HS-5 (cell line): ENCODE measurements around the gene MRTFB.
A peak's percentile ranks its signal among the peaks of the same experiment; 100 is the strongest.

Experiments
- DNase-seq: peaks from one replicate; pipeline ENCODE4 v3.0.0-alpha.2; 2012; ENCODE audit warnings: low read depth

Gene MRTFB

DNA sequence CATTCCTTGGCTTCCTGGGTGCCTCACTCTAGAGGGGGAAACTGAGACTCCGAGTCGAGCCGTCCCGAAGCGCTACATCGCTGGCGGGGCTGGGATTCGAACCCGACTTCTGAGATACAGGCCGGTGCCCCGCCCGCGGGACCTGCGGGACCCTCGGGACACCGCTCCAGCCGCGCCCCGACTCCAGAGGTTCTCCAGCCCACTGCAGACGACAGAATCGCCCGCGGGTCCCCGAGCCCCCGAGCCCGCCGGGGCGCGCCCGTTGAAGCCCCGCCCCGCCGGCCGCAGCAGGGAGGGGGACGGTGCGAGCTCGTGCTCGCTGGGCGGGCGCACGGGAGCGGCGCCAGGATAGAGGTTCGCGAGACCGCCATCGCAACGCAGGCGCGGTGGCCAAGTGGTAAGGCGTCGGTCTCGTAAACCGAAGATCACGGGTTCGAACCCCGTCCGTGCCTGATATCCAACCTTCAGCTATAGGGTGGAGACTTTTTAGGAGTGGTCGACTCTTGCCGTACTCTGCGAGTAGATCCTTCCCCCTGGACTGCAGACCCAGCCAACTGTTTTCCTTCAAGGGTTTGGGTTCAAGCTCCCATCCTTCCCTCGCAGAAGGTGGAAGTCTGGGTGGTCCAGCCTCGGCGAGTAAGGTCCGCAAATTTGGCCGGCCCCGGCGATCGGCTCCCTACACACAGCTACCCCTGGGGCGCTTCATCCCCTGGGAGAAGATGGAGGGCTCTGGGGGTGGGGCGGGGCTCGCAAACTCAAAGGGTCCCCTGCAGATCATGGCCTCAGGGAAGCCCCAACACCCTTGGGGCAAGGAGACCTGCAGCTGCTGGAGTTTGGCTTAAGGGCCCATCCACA is 214.6 kb downstream of the MRTFB start:
- peak; percentile 90 for DNase-seq

- no peak for DNase-seq
Measured at GRCh38 chr16:14286368-14287230, 215.5 kb downstream of the MRTFB start.

DNA sequence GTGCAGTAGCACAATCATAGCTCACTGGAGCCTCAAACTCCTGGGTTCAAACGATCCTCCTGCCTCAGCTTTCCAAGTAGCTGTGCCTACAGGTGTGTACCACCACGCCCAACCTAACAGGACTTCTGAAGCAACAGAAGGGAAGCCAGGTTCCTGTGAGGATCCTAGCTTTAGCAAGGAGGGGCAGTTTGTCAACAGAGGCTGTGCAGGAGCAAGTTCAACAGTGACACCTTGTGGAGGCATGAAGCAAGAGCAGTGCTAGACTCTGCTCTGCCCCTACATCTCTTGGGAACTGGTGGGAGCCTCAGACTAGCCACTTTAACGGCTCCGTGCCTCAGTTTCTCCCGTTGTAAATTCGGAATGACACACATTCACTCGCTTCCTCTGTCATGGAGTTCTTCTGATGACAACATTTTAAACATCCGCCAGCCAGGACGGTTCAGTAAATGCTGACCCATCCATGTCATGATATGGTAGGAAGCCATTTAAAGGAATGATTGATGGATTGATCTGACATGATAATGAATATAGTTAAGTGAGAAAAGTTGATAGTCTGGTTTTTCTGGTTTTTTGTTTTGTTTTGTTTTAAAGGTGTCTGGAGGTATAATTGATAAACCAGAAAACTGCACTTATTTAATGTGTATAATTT is 218.7 kb downstream of the MRTFB start:
- DNase-seq = no peak

GRCh38 chr16:14291286-14291685 is 220.2 kb downstream of the MRTFB start:
- DNase-seq = no peak

- DNase-seq = no peak
Measured at GRCh38 chr16:14292051-14292825, 221.1 kb downstream of the MRTFB start.

DNA sequence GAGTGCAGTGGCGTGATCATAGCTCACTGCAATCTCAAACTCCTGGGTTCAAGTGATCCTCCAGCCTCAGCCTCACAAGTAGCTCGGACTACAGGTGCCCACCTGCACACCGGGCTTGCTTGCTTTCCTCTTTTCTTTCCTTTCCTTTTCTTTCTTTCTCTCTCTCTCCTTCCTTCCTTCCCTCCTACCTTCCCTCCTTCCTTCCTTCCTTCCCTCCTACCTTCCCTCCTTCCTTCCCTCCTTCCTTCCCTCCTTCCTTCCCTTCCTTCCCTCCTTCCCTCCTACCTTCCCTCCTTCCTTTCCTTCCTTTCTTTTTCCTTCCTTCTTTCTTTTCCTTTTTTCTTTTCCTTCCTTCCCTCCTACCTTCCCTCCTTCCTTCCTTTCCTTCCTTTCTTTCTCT is 225.5 kb downstream of the MRTFB start:
- DNase-seq = no peak

GRCh38 chr16:14298374-14299122 is 227.4 kb downstream of the MRTFB start:
- DNase-seq = no peak

DNA sequence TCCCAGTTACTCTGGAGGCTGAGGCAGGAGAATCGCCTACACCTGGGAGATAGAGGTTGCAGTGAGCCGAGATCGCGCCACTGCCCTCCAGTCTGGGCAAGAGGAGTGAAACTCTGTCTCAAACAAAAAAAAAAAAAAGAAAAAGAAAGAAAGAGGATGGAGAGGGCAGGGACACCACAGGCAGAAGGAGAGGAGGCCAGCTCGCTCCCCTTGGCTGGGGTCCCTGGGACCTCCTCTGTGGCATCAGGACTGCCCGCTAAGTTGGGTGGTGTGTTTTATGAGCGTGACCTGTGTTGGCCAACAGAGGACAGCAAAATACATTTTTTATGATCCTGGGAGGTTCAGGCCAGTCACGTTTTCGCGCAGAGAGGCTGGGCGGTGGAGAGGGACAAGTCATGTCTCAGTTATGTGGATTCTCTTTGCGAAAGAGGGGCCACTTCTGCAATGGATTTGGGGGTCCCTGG is 229.6 kb downstream of the MRTFB start:
- peak; percentile 69 for DNase-seq

- DNase-seq = no peak
Measured at GRCh38 chr16:14301169-14302030, 230.3 kb downstream of the MRTFB start.

GRCh38 chr16:14302031-14302398 is 230.9 kb downstream of the MRTFB start:
- DNase-seq = no peak

DNA sequence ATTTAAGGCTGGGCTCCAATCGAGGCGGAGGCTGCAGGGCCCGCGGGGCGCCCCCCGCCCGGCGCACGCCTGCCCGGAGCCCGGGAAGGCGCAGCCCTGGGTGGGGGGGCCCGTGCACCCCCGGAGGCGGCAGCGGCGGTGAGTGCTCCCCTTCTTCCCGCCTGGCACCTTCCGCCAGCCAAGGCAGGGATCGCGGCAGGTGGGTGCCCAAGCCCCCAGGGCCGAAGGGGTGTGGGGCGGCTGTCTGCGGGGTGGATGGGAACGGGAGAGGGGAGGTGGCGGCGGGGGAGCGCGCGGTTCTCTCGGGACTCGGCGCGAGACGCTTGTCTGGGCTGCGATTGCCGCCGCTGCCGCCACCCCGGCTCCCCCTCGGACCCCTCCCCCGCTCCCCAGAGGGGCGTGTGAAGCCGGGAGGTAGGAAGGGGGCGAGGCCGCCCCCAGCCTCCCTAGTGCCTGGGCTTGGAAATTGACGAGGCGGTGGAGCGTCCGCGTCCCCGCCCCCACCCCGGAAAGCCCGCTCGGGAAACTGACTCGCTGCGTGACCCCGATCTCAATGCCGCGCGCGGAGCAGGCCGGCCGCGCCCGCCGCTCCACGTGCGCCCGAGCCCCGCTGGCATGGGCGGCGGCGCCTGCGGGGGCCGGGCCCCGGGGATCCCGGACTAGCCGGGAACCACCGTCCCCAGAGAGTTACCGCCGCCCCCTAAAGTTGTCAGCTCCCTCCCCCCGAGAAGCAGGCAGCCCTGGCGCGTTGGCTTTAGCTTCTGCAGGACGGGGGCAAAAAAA is 231.5 kb downstream of the MRTFB start:
- DNase-seq = no peak

DNA sequence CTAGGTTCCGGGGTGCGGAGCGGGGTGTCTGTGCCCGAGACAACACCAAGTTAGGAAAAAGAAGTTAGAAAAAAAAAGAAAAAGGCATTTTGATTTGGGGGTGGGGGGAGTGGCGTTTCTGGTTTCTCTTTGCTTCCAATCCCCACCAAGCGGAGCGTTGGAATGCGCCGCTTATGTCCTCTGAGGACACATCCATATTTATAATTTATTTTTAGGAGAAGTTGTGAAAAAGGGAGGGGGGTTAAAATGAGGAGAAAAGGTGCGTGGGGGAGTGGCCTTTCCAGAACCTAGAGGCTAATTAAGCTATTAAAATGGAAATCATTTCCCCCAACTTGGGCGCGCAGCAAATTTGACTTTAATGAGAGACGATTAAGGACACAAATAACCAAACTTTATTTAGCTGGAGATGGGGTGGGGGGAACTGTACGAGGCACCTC is 232.1 kb downstream of the MRTFB start:
- DNase-seq = no peak

- DNase-seq = no peak
Measured at GRCh38 chr16:14303639-14304394, 232.7 kb downstream of the MRTFB start.

DNA sequence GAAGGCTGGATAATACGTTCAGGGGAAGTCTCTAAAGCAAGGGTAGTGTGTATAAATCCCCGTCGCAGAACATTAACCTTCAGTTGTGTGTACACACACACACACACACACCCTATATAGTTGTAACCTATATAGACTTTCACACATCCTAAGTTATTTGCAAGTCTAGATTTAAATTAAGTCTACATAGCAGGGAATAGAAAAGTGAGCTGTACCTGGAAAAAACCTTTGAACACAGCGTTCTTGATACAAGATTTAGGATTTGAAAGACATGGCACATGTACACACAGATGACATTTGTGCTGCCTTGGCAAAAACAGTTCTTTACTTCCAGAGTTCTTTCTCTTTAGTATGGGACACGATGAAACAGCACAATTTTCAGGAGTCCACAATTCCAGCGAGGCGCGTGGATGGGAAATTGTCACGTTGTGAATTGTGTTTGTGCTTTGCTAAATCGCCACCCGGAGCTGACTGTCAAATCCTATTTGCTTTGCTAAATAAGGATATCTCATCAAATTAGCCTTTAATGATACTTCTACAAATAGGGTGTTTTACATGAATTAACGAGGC is 233.9 kb downstream of the MRTFB start:
- no peak for DNase-seq

DNA sequence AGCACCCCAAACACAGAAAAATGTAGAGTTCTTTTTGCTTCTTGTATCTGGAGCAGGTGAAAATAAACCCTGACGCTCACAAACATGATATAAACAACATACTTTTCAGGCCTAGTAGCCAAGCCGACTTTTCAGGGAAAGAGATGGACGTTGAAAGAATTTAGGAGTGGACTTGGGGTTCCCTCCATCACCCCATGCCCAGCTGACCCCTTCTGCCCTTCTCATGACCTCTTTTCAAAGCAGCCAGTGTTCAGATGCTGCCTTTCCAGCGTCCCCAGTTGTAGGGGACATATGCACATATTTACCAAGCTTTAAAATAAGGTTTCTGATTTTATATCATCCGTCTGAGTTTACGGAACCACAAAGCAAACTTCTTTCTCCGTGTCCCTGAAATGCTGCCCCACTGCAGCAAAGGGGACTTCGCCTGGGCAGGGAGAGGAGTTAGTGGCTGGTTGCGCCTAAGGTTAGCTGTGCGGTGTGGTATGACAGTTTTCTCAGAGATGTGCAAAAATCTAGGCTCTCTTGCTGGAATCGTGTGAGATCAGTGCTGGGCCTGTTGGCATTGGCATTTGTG is 235.5 kb downstream of the MRTFB start:
- DNase-seq = no peak

DNA sequence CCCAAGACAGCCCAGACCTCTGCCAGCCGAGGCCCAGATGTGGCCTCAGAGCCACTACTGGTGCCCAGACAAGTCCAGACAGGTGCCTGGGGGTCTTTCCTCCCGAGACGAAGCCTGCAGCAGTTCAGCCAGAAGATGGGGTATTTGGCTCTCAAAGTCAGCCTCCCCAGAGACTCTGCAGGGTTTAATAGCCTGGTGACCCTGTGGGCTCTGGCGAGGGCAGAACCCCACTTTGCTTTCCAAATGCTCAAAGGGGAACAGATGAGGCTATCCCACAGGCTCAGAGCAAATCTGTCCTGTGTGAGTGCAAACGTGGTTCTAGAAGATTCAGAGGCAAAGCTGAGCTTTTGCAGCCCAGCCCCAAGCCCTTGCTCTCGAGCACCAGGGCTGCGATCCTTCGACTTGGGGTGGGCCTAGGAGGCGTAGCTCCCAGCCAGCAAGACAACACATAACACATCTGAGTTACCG is 236.0 kb downstream of the MRTFB start:
- no peak for DNase-seq

GRCh38 chr16:14307527-14308367 is 236.6 kb downstream of the MRTFB start:
- DNase-seq = no peak
